HCT116 (cell line): ENCODE measurements around the gene FBXL13.

Source experiments
- EZH2 ChIP-seq: fragments of 200-600 bp; sonication (generic); IDR thresholded peaks from 2 replicates; pipeline ENCODE4 v1.6.1; 2017; ENCODE audit warnings: antibody characterized with exemption, mixed run types
- YY1 ChIP-seq: IDR thresholded peaks from 2 replicates; pipeline ENCODE4 v1.6.1; 2011; ENCODE audit warnings: low read length, low read depth, moderate library complexity, mild to moderate bottlenecking; ENCODE audit not compliant: insufficient replicate concordance; ENCODE audit errors: extremely low read depth
- TF ChIP-seq, protein P1 (sequence below), 3 experiments: fragments of 200-600 bp in 1 of 3; sonication (generic) in 1 of 3; IDR thresholded peaks in 2 of 3; conservative IDR thresholded peaks in 1 of 3; 2 replicates each; pipeline ENCODE4 v1.5.1; 2012 to 2017; ENCODE audit warnings: low read depth in 2 of 3, low read length in 2 of 3, antibody characterized with exemption in 1 of 3, borderline replicate concordance in 1 of 3, control low read depth in 1 of 3, mild to moderate bottlenecking in 1 of 3, mixed read lengths in 1 of 3, mixed run types in 1 of 3, moderate library complexity in 1 of 3; ENCODE audit not compliant: insufficient read depth in 1 of 3

DNA sequence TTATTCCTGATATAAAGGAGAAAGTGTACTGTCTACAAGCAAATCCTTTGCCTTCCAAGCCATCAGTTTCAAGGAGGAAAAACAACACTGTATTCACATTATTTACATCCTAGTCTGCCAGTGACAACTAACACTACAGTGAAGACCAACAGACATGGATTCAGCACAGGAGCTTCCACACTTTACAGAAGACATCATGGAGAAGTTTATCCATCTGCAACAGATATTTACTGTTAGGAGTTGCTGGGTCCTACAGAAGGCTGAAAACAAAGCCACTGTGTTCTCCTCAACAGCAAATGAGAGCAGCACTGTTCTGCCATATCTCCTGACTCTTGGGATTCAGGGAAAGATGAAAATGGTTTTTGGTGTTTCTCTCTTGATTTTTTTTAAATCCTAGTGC, 42.4 kb upstream of the FBXL13 start:
- TF ChIP-seq EZH2 (no peak), YY1 (no peak)
- TF ChIP-seq, protein P1, sequence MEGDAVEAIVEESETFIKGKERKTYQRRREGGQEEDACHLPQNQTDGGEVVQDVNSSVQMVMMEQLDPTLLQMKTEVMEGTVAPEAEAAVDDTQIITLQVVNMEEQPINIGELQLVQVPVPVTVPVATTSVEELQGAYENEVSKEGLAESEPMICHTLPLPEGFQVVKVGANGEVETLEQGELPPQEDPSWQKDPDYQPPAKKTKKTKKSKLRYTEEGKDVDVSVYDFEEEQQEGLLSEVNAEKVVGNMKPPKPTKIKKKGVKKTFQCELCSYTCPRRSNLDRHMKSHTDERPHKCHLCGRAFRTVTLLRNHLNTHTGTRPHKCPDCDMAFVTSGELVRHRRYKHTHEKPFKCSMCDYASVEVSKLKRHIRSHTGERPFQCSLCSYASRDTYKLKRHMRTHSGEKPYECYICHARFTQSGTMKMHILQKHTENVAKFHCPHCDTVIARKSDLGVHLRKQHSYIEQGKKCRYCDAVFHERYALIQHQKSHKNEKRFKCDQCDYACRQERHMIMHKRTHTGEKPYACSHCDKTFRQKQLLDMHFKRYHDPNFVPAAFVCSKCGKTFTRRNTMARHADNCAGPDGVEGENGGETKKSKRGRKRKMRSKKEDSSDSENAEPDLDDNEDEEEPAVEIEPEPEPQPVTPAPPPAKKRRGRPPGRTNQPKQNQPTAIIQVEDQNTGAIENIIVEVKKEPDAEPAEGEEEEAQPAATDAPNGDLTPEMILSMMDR (IDR thresholded peaks at IDR 0.05 in 2 of 3, conservative IDR thresholded peaks at IDR 0.05 in 1 of 3; ENCODE audit: borderline replicate concordance in 1 of 3, insufficient read depth in 1 of 3, low read depth in 2 of 3, low read length in 2 of 3) = no peak
